Heart left ventricle (tissue), 13 donors: ENCODE data around the gene TMEM107.

Experiments used
- CTCF ChIP-seq, 12 donors: fragments of 200-600 bp; sonication (generic) in 4 of 12; IDR thresholded peaks; one replicate each; pipeline versions ENCODE4 v1.5.0 to v1.8.0; 2018 to 2022; ENCODE audit warnings: antibody characterized with exemption in 12 of 12, mild to moderate bottlenecking in 5 of 12
- POLR2A ChIP-seq, 2 donors: fragments of 450-650 bp; IDR thresholded peaks; one replicate each; pipeline ENCODE4 v1.6.1; 2017; ENCODE audit warnings: antibody characterized with exemption in 2 of 2, mild to moderate bottlenecking in 2 of 2, moderate library complexity in 2 of 2
- donor health status: ischemic (EF 13 %, LVEDD 7.1; RV severe dilation, severe dysfunction).
- donor health status: DM: no; HTN: yes; CAD: no.
- donor health status: DM: no; HTN: no; CAD: no.
- donor health status: ischemic (EF 25% LVEDD 6.9; RV normal size, moderate dysfunction).
- donor health status: ischemic (EF 25% LVEDD 5.7; RV mildly dilated, moderate dysfunction).
- donor health status: ischemic (EF 35%, LVEDD 5.7; RV mildly dilated, moderate dysfunction).
- donor health status: nonischemic (EF 11% LVEDD 7.7; RV severe dilation, severe dysfunction).
- donor health status: DM: yes; HTN: yes; CAD: no.
- donor health status: PGD.
- donor health status: ischemic (EF 29% LVEDD 5.4; RV normal size, mild dysfunction).
- donor health status: nonischemic (EF 23%, LVEDD 6.1; RV moderate dilation, normal function).

- TF ChIP-seq CTCF (IDR thresholded peaks at IDR 0.05) (no peak), POLR2A (IDR thresholded peaks at IDR 0.05) (no peak)
These were observed 24.5 kb downstream of the TMEM107 start for GRCh38 chr17:8151641-8152111.
